ENCODE measurements around the gene TBC1D8. TPM values are rescaled to one million over a fixed set of nuclear protein-coding genes. Genes with fewer than 3 reads are reported as not detected.

TBC1D8 gene
- total RNA-seq, 1 donor: 13.4 TPM

DNA sequence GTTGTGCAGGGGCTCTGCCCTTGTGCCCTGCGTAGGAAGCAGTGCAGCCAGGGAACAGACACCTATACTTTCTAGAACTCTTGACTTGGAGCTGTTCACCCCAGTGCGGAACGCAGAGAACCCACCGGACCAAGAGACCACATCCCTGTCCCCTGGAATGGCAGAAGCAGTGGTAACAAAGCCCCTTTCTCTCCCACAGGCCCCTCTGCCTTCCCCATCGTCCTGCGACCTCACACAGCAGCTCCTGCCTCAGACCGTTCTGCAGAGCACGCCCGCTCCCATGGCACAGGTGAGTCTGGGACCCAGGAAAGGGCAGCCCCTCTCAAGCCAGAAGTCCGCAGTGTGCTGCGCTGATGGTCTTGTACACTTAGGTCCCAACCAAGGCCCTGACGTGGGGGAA is 173.7 kb downstream of the TBC1D8 start:
- TF ChIP-seq, protein P1, sequence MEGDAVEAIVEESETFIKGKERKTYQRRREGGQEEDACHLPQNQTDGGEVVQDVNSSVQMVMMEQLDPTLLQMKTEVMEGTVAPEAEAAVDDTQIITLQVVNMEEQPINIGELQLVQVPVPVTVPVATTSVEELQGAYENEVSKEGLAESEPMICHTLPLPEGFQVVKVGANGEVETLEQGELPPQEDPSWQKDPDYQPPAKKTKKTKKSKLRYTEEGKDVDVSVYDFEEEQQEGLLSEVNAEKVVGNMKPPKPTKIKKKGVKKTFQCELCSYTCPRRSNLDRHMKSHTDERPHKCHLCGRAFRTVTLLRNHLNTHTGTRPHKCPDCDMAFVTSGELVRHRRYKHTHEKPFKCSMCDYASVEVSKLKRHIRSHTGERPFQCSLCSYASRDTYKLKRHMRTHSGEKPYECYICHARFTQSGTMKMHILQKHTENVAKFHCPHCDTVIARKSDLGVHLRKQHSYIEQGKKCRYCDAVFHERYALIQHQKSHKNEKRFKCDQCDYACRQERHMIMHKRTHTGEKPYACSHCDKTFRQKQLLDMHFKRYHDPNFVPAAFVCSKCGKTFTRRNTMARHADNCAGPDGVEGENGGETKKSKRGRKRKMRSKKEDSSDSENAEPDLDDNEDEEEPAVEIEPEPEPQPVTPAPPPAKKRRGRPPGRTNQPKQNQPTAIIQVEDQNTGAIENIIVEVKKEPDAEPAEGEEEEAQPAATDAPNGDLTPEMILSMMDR (IDR thresholded peaks at IDR 0.05; ENCODE audit: insufficient read depth, low read depth, low read length): no peak
- no peak overlapping the region for H3K4me3 ChIP-seq (ENCODE audit: low read depth, low read length)
- no peak for DNase-seq (ENCODE audit: low read depth)

DNA sequence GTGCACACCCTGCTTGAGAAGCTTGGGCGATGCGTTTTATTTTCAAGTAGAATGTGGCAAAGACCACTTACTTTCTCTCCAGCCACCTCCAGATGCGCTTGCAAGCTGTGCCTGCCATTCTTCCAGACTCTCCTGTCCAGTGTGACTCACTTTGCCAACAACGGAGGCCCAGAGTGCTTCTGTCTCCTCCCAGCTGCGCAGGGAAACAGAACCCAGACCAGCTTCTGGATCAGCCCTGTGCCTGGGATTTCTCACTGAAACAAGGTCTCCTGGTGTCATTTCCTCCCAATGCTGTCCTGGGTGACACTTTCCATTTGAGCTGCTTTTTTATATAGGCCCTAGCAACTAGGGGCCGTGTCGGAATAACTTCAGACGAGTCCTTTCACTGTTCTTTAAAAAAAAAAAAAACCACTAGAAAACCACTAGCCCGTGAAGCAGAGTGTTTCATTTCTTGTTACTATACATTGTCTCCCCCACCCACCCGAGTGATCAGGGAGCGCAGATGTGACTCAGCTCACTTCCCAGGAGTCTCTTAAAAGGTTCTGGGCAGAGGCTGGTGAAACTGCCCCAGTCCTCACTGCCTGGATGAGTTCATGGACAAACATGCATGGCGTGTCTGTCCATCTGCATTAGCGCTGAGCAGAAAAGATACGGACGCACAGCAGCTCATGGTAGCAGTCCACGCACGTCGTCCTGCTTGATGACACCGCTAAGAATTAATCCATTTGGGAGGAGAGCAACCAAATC is 174.4 kb downstream of the TBC1D8 start:
- H3K4me3 ChIP-seq (ENCODE audit: low read depth, low read length): no peak overlapping the region
- peak; percentile 62 for DNase-seq (ENCODE audit: low read depth)

DNA sequence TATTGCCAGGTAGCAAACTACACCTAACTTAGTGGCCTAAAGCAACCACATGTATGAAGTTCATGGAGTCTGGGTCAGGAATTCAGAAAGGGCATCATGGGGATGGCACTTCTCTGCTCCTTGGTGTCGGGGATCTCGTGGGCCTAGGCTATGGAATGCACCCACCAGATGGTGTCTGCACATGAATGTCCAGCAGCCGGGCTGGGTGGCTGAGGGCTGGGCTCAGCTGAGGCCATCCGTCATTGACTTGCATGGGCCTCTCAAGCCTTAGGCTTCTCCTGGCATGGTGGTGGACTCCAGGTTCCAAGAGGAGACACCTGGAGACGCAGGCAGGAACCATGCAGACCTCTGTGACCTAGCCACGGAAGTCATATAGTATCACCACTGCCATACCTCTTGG is 175.1 kb downstream of the TBC1D8 start:
- H3K4me3 ChIP-seq (ENCODE audit: low read depth, low read length): no peak overlapping the region
- TF ChIP-seq, protein P1 (IDR thresholded peaks at IDR 0.05; ENCODE audit: insufficient read depth, low read depth, low read length): no peak
- no peak for DNase-seq (ENCODE audit: low read depth)

More for the DNA sequence above, 174.4 kb downstream of the TBC1D8 start:
- TF ChIP-seq, protein P1 (IDR thresholded peaks at IDR 0.05; ENCODE audit: insufficient read depth, low read depth, low read length): no peak

DNA sequence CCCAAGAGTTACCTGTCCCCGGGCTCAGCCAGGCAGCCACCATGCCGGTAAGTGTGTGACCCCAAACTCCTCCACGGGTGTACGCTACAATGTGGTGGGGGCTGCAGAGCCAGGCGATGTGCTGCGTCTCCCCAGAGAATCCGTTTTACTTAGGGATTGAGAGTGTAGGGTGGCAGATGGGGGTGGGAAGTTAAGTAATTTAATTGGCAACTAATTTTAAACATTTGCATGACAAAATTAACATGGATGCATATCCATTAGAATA is 175.7 kb downstream of the TBC1D8 start:
- TF ChIP-seq, protein P1 (IDR thresholded peaks at IDR 0.05; ENCODE audit: insufficient read depth, low read depth, low read length): no peak
- H3K4me3 ChIP-seq (ENCODE audit: low read depth, low read length): no peak overlapping the region
- DNase-seq (ENCODE audit: low read depth): no peak

DNA sequence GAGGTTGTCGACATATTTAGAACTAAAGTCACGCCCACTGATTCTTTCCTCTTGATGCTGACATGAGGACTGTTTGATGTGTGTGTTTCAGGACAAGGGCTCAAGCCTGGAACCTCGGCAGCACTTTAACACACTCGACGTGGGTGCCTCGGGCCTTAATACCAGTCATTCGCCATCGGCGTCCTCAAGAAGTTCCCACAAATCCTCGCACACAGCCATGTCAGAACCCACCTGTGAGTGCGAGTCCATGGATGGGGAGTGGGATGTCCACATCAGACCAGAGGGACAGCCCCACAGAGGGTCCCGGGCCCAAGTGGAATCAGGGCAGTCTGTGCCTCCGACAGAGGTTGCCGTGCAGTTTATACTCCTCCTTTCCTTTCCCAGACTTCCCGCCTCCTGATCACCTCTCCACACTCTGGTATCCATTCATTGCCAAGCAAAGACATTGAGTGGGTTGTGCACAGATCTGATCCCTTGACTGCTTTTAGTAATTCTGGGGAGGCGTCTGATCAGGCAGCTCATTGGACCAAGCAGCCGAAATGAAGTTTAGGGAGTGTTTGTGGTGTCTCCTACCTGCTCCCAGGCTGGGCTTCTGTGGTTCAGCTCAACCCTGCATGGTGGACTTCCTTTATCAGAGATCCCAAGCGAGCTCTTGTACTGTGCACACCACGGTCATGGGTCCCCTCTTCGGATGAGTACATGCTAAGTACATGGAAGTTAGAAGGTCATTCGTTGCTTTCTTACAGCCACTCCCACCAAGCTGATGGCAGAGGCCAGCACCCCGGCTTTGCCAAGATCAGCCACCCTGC is 176.3 kb downstream of the TBC1D8 start:
- no peak for DNase-seq (ENCODE audit: low read depth)
- no peak overlapping the region for H3K4me3 ChIP-seq (ENCODE audit: low read depth, low read length)
- TF ChIP-seq, protein P1 (IDR thresholded peaks at IDR 0.05; ENCODE audit: insufficient read depth, low read depth, low read length): no peak

DNA sequence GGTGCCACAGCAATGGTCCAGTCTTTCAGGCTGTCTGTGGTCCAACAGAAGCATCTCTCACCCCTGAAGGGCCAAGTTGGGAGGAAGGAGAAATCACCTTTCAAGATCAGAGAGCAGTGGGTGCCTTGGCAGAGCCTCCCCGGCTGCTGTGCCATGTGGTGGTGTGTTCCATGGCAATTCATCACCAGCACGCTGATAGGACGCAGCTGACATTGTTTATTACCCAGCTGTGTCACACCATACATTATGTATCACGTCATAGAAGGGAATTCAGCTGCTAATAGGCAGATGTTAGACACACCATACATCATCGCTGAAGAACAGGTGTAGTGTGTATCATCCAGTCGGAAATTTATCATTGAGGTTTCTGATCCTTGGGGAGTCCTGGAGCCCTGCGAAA is 178.7 kb downstream of the TBC1D8 start:
- TF ChIP-seq, protein P1 (IDR thresholded peaks at IDR 0.05; ENCODE audit: insufficient read depth, low read depth, low read length): no peak
- DNase-seq (ENCODE audit: low read depth): no peak
- no peak overlapping the region for H3K4me3 ChIP-seq (ENCODE audit: low read depth, low read length)
